Stimulated activated CD4-positive, alpha-beta T cell treated with anti-CD3 and anti-CD28 coated beads, Interleukin-15, amount 100 ng/mL, for 48 hours (primary cell): Measurements from ENCODE around the gene LEAP2.

Source experiments
- DNase-seq, 2 donors: peaks; one replicate each; pipeline ENCODE4 v3.0.0-alpha.2; 2020; ENCODE audit warnings: low read depth in 2 of 2

Gene LEAP2

GRCh38 chr5:132873119-132873929, at the start of gene LEAP2:
LEAP2 (plus strand) TSS chr5:132873668; CDS start chr5:132873695, 27 bp downstream.
- DNase-seq: no peak

DNA sequence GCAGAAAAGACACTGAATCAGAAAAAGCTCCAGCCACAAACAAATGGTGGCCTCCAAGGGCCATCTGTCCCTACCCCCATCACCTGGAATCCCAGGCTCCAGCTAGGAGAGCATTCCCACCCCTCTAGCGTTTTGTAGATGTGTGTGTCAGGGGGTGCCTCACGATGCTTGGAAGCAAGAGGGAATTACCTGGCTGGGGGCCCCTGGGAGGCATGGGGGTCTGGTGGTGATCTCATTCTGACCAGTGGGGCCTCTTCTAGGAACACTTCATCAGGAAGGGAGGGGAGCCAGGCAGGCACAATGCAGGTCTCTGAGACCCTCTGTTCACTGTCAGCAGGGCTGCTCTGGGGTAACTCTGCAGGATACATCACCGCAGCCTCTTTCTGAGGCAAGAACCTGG, 49.0 kb upstream of the LEAP2 start:
- no peak for DNase-seq

DNA sequence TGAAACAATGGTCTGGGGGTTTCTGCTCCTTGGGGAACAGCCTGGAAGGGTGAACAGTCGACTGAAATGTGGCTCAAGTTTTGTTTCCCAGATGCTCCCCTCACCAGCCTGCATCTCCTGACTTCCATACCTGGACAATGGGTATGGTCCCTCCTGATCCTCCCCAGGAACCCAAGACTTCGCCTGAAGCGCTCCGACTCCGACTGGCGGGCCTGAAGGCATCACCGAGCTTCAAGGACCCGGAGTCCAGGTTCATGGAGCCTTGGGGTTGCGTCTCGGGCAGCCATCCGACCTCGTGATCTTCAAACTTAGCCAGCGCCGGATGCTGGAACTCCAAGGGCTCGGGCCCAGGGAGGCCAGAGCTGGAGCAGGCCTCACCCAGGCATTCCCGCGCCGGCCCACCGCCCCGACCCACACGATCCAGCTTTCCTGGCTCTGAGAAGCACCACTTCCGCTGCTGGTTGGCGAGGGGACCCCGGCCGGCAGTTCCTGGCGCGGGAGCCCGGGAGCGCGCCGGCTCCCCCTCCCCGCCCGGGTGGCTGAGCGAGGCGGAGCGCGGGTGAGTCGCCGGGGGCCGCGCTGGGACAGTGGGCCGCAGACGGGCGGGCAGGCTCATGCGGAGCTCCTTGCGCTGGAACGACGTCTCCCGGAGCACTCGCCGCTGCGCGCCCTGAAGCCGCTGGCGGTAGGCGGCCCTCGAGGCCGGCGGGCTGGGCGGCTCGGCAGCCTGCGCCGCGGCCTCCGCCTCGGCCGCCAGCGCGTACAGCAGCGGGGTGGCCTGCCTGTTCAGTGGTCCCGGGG, 48.2 kb upstream of the LEAP2 start:
- DNase-seq: no peak

- no peak for DNase-seq
These were observed 47.6 kb upstream of the LEAP2 start for GRCh38 chr5:132825834-132826391.

DNA sequence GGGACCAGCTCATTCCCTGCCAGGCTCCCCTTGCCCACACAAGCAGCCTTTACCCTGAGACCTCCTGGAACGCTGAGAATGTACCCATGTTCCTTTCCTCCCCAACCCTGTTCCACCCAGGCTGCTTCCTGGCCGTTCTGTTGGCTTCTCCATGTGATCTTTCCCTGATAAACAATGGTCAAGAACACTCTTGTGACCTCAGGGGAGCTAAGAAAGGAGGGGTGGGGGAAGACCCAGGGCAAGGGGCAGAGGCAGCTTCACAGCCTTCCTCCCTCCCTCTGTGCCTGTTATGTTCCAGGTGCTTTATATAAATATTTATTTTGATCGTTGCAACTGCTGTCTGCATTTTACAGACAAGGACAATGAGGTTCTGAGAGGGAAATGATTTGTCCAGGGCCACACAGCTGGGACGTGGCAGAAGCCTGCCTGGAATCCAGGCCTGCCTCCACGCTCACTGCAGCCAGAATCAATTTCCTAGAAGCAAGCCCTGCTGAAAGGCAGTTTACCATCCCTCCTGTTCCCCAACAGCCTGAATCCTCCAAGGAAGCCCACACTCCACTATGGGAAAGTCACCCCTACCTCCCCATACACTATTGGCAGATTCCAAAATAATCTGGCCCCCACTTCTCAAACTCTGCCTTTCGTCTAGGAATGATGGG, 46.9 kb upstream of the LEAP2 start:
- DNase-seq: no peak

- no peak for DNase-seq
These were observed 45.4 kb upstream of the LEAP2 start for GRCh38 chr5:132827943-132828673.

- no peak for DNase-seq
These were observed 44.5 kb upstream of the LEAP2 start for GRCh38 chr5:132828846-132829494.

DNA sequence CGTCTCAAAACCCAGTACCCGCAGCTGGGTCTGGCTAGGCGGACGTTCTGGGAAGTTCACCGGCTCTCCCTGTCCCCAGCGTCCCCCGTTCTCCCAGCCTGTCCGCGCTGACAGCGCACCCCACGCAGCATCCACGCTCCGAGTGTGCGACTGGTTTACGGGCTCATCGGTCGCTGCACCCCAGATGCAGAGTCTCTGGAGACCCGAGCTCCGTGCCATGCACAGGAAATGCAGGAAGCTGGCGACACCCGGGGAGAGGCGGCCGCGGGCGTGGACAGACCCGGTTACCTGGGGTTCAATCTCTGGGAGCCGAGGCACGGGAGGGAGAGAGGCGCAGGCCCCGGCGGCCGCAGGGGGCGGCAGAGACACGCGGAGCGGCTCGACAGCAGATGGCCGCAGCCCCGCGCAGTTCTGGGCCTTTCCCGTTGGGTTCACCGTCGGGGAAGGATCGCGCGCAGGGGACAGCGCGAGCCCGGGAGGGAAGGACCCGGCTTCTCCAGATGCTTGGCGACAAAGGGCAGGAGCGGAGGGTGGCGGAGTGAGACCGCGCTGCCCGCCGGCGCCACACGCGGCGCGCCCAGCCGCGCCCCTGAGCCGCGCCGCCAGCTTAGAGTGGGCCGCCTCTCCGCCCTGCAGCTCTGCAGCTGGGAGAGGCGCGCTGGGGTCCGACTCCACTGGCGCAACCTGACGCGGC, 43.6 kb upstream of the LEAP2 start:
- peak; percentile 52 to 66 for DNase-seq

DNA sequence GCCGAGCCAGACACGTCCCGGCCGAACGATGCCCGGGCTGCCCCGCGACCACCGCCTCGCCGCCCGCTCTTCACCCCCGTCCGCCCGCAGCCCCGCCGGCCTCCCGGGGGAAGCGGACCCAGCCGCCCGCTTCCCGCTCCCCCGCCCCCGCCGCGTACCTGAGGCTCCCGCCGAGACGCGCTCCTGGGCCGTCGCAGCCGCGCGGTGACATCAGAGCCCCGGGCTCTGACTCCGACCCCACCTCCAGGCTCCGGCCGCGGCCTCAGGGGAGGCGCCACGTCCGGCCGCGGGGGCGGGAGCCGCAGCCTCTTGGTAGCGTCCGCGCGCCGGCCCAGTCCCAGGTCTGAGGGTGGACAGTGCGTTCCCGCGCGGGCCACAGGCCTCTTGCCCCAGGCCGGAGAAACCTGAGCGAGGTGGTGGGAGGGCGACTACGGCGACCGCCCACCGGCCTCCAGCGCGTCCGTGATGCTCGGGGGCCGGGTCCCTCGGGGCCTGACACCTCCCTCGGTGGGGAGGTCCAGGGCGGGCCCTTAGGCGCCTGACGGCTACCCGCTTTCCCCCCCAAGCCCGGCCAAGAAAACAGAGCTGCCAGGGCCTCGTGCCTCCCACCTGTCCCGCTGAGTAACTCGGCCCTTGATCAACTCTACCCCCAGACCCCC, 42.9 kb upstream of the LEAP2 start, which contains the start of gene SHROOM1:
SHROOM1 (minus strand) TSS at position 212 of the 659 bp plus-strand sequence. CDS start 4,507 bp downstream, outside the sequence.
- DNase-seq: no peak

GRCh38 chr5:132831095-132831860, 42.2 kb upstream of the LEAP2 start:
- no peak for DNase-seq

DNA sequence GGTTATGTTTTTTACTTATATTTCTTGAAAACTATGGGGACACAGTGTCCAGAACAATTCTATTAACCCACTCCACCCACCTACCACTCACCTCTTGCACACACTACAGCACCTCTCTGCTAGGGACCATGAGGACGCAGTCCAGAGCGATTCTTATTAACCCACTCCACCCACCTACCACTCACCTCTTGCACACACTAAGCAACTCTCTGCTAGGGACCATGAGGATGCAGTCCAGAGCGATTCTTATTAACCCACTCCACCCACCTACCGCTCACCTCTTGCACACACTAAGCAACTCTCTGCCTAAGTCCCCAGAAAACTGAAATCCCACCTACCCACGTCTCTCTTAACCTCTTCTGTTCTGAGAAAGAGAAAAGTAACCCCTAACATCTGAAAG, 40.9 kb upstream of the LEAP2 start:
- DNase-seq: no peak

DNA sequence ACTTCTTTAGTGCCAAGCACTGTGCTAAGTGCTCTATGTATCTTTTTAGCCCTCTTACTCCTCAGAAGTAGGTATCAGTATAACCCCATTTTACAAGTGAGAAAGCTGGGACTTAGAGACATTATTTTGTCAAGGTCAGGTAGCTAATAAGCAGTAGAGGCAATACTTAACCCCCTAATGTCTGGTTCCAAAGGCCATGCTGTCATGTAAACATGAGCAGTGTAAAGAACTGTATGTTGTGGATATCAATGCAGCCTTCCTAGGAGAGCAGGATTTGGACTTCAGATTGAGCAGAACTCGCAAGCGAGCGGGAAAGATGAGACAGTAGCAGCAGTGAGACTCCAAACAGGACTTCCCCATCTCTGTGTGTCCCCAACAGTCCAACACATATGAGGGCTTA, 39.4 kb upstream of the LEAP2 start:
- DNase-seq: no peak

GRCh38 chr5:132836852-132837251, 36.6 kb upstream of the LEAP2 start:
- DNase-seq: no peak

DNA sequence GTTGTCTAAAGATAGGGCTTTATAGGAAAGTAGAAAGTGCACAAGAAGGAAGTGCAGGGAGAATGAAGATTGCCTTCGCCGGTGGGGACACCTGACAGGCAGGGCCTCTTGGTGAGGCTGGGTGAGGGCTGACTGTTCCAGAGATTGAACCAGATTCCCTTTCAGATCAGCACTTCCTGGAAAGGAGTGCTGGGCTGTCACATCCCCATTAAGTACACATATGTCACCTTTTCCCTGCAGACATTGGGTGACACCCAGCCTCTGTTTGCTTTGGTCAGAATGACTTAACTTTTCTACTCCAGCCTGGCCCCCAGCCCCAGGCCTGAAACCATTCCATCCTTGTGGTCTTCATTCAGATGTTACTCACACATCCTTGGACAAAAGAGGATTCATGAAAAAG, 35.6 kb upstream of the LEAP2 start:
- DNase-seq: no peak

- no peak for DNase-seq
These were observed 34.8 kb upstream of the LEAP2 start for GRCh38 chr5:132838516-132839282.

GRCh38 chr5:132839426-132840301, 33.8 kb upstream of the LEAP2 start:
- no peak for DNase-seq

DNA sequence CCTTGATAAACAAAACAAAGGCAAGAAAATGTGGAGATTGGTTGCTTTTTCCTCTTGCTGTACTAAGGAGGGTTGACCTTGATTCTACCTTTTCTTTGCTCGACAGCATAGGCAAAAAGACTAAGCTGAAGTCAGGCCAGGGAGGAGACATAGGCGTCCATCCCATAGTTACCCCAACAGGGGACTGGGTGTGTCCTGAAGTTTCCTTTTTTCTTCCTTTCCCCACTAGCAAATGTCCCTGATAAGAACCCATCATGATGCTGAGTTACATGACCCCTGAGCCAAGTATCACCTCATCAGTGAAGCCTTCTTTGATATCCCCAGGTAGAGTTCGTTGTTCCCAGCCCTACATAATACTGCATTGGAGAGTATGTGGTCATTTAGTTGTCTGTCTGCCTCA, 33.2 kb upstream of the LEAP2 start:
- no peak for DNase-seq
